Fibroblast of lung (primary cell): ENCODE data around the gene SLC39A9. TPM values are rescaled to one million over a fixed set of nuclear protein-coding genes. Genes with fewer than 3 reads are reported as not detected.

Source experiments
- DNase-seq, 2 donors: peaks; one replicate each; pipeline versions ENCODE4 v3.0.0 to v3.0.0-alpha.2; 2010; ENCODE audit warnings: low read depth in 2 of 2
- H2AFZ ChIP-seq: 2 replicates; pipeline ENCODE4 v1.5.1; 2012; ENCODE audit warnings: low read length, control low read depth, inconsistent platforms
- H3K27ac ChIP-seq: 2 replicates; pipeline ENCODE4 v1.5.1; 2011; ENCODE audit warnings: low read length, control low read depth; ENCODE audit not compliant: insufficient read depth
- H3K27me3 ChIP-seq: 2 replicates; pipeline ENCODE4 v1.5.1; 2011; ENCODE audit warnings: mild to moderate bottlenecking, low read length; ENCODE audit not compliant: control insufficient read depth, insufficient read depth
- H3K36me3 ChIP-seq: 2 replicates; pipeline ENCODE4 v1.5.1; 2011; ENCODE audit warnings: low read length; ENCODE audit not compliant: control insufficient read depth, insufficient read depth
- H3K4me1 ChIP-seq: 2 replicates; pipeline ENCODE4 v1.5.1; 2011; ENCODE audit warnings: low read length; ENCODE audit not compliant: control insufficient read depth, insufficient read depth; ENCODE audit errors: extremely low read depth
- H3K4me2 ChIP-seq: 2 replicates; pipeline ENCODE4 v1.5.1; 2011; ENCODE audit warnings: low read length, control low read depth; ENCODE audit not compliant: insufficient read depth; ENCODE audit errors: extremely low read depth
- H3K4me3 ChIP-seq, 4 experiments: fragments of 200-600 bp in 1 of 4; sonication (generic) in 1 of 4; replicated peaks in 1 of 4; 2 replicates each; pipeline ENCODE4 v1.5.1; 2011 to 2016; ENCODE audit warnings: low read length in 4 of 4, low read depth in 3 of 4, mild to moderate bottlenecking in 3 of 4, control low read depth in 2 of 4, inconsistent platforms in 1 of 4, mixed read lengths in 1 of 4; ENCODE audit not compliant: insufficient read depth in 1 of 4; ENCODE audit errors: control extremely low read depth in 1 of 4
- H3K79me2 ChIP-seq: 2 replicates; pipeline ENCODE4 v1.5.1; 2012; ENCODE audit warnings: mild to moderate bottlenecking, low read length, inconsistent platforms; ENCODE audit not compliant: control insufficient read depth, insufficient read depth
- H3K9ac ChIP-seq: 2 replicates; pipeline ENCODE4 v1.5.1; 2011; ENCODE audit warnings: mild to moderate bottlenecking, low read length, control low read depth; ENCODE audit not compliant: insufficient read depth
- H3K9me3 ChIP-seq: 2 replicates; pipeline ENCODE4 v1.5.1; 2012; ENCODE audit warnings: low read depth, low read length; ENCODE audit not compliant: control insufficient read depth, insufficient read depth
- H4K20me1 ChIP-seq: 2 replicates; pipeline ENCODE4 v1.5.1; 2011; ENCODE audit warnings: low read length; ENCODE audit not compliant: control insufficient read depth, insufficient read depth; ENCODE audit errors: extremely low read depth
- EZH2 ChIP-seq: IDR thresholded peaks from 2 replicates; pipeline ENCODE4 v1.5.1; 2012; ENCODE audit warnings: low read length, control low read depth, mild to moderate bottlenecking; ENCODE audit errors: missing control alignments
- polyA plus RNA-seq, 2 donors: library from polyadenylated mRNA; depleted of rRNA in 1 of 2; stranded (reverse) in 1 of 2; unstranded in 1 of 2; fragments of >200 nt; gene quantifications; 2 replicates each; pipeline ENCODE4 v1.2.1, GENCODE V29; 2011 to 2012; ENCODE audit warnings: missing spikeins in 1 of 2
- total RNA-seq: library from RNA; depleted of rRNA; stranded (reverse); fragments of >200 nt; gene quantifications from 2 replicates; pipeline ENCODE4 v1.2.1, GENCODE V29; 2014
- TF ChIP-seq, protein P1 (sequence below), 2 donors: IDR thresholded peaks in 1 of 2; conservative IDR thresholded peaks in 1 of 2; 1 replicate in 1 of 2; 2 replicates in 1 of 2; pipeline ENCODE4 v1.5.1; 2011 to 2012; ENCODE audit warnings: low read length in 2 of 2, control low read depth in 1 of 2, inconsistent platforms in 1 of 2, low read depth in 1 of 2, mild to moderate bottlenecking in 1 of 2

SLC39A9 gene
- total and polyA plus RNA-seq, 2 donors (not counting 1 experiment from before 2014, with no cell fraction given) = 81.9 to 104 TPM

DNA sequence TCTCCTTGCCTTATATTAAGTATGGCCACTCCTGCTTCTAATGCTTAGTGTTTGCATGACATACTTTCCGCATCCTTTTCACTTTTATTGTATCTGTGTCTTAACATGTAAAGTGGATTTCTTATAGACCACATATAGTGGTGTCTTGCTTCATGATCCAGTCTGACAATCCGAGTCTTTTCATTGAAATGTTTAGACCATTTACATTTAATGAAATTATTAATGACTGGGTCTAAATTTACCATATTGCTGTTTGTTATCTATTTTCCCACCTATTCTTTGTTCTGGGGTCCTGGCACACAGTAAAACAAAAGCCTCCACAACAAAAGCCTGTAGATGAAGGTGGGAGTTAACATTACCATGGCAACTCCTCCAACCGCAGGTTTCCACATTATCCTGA, 23.3 kb upstream of the SLC39A9 start:
- no peaks in the 10 kb centered on the region for H3K9me3 ChIP-seq
- H3K4me3 ChIP-seq = no peak overlapping the region
- DNase-seq = no peak
- no peaks in the 10 kb centered on the region for H3K4me1 ChIP-seq
- H3K27ac ChIP-seq = no peak overlapping the region
- H2AFZ ChIP-seq = no peak overlapping the region
- no peaks in the 10 kb centered on the region for H4K20me1 ChIP-seq
- H3K9ac ChIP-seq = no peak overlapping the region
- TF ChIP-seq, protein P1, sequence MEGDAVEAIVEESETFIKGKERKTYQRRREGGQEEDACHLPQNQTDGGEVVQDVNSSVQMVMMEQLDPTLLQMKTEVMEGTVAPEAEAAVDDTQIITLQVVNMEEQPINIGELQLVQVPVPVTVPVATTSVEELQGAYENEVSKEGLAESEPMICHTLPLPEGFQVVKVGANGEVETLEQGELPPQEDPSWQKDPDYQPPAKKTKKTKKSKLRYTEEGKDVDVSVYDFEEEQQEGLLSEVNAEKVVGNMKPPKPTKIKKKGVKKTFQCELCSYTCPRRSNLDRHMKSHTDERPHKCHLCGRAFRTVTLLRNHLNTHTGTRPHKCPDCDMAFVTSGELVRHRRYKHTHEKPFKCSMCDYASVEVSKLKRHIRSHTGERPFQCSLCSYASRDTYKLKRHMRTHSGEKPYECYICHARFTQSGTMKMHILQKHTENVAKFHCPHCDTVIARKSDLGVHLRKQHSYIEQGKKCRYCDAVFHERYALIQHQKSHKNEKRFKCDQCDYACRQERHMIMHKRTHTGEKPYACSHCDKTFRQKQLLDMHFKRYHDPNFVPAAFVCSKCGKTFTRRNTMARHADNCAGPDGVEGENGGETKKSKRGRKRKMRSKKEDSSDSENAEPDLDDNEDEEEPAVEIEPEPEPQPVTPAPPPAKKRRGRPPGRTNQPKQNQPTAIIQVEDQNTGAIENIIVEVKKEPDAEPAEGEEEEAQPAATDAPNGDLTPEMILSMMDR (conservative IDR thresholded peaks at IDR 0.05 in 1 of 2, IDR thresholded peaks at IDR 0.05 in 1 of 2; ENCODE audit: low read depth in 1 of 2, low read length in 2 of 2) = no peak
- no peak for TF ChIP-seq EZH2
- H3K27me3 ChIP-seq = no peaks in the 10 kb centered on the region
- H3K36me3 ChIP-seq = peaks cover 2% of the 10 kb centered on the region
- no peaks in the 10 kb centered on the region for H3K79me2 ChIP-seq
- H3K4me2 ChIP-seq = no peak overlapping the region

DNA sequence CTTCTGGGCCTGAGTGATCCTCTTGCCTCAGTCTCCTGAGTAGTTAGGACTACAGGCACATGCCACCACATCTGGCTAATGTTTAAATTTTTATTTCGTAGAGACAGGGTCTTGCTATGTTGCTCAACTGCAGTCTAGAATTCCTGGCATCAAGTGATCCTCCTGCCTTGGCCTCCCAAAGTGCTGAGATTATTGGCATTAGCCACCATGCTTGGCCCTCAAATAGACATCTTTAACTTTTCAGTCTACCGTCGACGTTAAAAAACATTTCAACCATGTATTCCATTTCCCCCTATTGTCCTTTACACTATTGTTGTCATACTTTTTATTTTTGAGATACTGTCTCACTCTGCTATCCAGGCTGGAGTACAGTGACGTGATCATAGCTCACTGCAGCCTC, 22.8 kb upstream of the SLC39A9 start:
- TF ChIP-seq EZH2 = no peak
- TF ChIP-seq, protein P1 (conservative IDR thresholded peaks at IDR 0.05 in 1 of 2, IDR thresholded peaks at IDR 0.05 in 1 of 2; ENCODE audit: low read depth in 1 of 2, low read length in 2 of 2) = no peak
- Histone ChIP-seq H3K4me3 (no peak overlapping the region), H3K79me2 (no peaks in the 10 kb centered on the region), H3K4me2 (no peak overlapping the region), H3K4me1 (no peaks in the 10 kb centered on the region), H2AFZ (no peak overlapping the region), H3K9me3 (no peaks in the 10 kb centered on the region), H3K9ac (no peak overlapping the region), H3K36me3 (peaks cover 5% of the 10 kb centered on the region), H3K27me3 (no peaks in the 10 kb centered on the region), H4K20me1 (no peaks in the 10 kb centered on the region), H3K27ac (no peak overlapping the region)
- DNase-seq = no peak

DNA sequence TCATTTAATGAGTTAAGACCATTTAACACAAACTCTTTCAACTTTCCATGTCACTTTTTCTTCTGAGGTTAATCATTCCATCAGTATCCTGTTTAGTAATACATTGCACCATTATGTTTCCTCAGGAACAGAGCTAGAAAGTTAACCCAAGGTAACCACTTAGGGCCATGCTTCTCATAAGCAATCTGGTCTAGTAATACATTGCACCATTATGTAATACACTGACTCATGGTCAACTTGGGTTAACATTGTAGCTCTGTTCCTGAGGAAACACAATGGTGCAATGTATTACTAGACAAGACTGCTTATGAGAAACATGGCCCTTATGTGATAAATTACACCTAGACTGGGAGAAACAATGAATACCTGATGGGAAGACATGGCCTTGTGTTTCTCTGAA, 22.1 kb upstream of the SLC39A9 start:
- Histone ChIP-seq H3K36me3 (peaks cover 5% of the 10 kb centered on the region), H3K4me2 (no peak overlapping the region), H3K4me3 (no peak overlapping the region), H2AFZ (no peak overlapping the region), H3K9ac (no peak overlapping the region), H3K27ac (no peak overlapping the region), H4K20me1 (no peaks in the 10 kb centered on the region), H3K9me3 (no peaks in the 10 kb centered on the region), H3K79me2 (no peaks in the 10 kb centered on the region), H3K4me1 (no peaks in the 10 kb centered on the region), H3K27me3 (no peaks in the 10 kb centered on the region)
- TF ChIP-seq, protein P1 (conservative IDR thresholded peaks at IDR 0.05 in 1 of 2, IDR thresholded peaks at IDR 0.05 in 1 of 2; ENCODE audit: low read depth in 1 of 2, low read length in 2 of 2) = no peak
- no peak for TF ChIP-seq EZH2
- peak; percentile 22 to 40 for DNase-seq
